ENCODE data around the gene SEZ6.

DNA sequence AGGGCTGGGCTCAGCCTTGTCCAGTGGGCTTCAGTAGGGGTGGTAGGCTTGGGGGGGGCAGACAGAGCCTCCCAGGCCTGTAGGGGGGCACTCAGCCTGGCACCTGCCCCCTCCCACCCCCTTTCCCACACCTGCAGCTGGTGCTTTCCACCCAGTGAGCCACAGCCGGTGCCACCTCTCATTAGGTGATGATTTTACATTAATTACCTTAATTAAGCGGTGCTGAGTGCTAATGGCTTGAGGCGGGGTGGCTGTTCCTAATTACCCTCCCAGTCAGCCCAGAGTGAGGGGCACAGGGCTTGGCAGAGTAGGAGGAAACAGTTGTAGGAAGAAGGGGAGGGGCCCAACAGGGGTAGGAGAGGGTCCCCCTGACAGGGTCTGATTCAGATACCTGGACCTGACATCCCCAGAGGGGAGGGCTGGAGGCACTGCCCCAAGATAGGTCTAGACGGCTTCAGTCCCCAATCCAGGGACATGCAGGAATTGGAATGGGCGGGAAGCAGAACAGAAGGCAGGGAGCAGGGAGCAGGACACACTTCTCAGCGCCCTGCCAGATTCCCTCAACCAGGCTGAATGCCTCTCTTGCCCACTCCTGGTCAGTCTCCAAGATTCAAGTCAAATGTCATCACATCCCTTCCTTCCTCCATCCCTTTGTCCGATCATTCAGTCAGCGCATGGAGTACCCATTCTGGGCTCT is 28.0 kb downstream of the SEZ6 start:
- TF ChIP-seq CTCF (IDR thresholded peaks at IDR 0.05; ENCODE audit: low read length): no peak
- TF ChIP-seq EZH2phosphoT487 (IDR thresholded peaks at IDR 0.05; ENCODE audit: low read length): no peak
- no peak for TF ChIP-seq EZH2 (optimal IDR thresholded peaks at IDR 0.05; ENCODE audit: low read depth, low read length)

Data from MM.1S (cell line).